ENCODE data around the gene RERE.
"Not testable (repeated sequence)": the region's sequence is repeated elsewhere in the genome, so short reads cannot be mapped to it uniquely, and the experiment has no call there.

The RERE gene

GRCh38 chr1:8506456-8506855 is 311.0 kb downstream of the RERE start:
- in situ Hi-C loops (cut with MboI; ENCODE audit: low sequenced_read_pairs) = no loop called here

- in situ Hi-C loops (cut with MboI; ENCODE audit: low sequenced_read_pairs) = no loop called here
These were observed 313.6 kb downstream of the RERE start for GRCh38 chr1:8503842-8504241.

- in situ Hi-C loops (cut with MboI; ENCODE audit: low sequenced_read_pairs) = not testable (repeated sequence)
These were observed 314.5 kb downstream of the RERE start for GRCh38 chr1:8502949-8503348.

GRCh38 chr1:8497210-8497819 is 320.1 kb downstream of the RERE start:
- in situ Hi-C loops (cut with MboI; ENCODE audit: low sequenced_read_pairs) = no loop called here

- in situ Hi-C loops (cut with MboI; ENCODE audit: low sequenced_read_pairs) = no loop called here
These were observed 321.0 kb downstream of the RERE start for GRCh38 chr1:8496473-8496872.

GRCh38 chr1:8495928-8496401 is 321.5 kb downstream of the RERE start:
- in situ Hi-C loops (cut with MboI; ENCODE audit: low sequenced_read_pairs) = no loop called here

GRCh38 chr1:8494681-8495080 is 322.8 kb downstream of the RERE start:
- in situ Hi-C loops (cut with MboI; ENCODE audit: low sequenced_read_pairs) = no loop called here

GRCh38 chr1:8493916-8494540 is 323.4 kb downstream of the RERE start:
- in situ Hi-C loops (cut with MboI; ENCODE audit: low sequenced_read_pairs) = no loop called here

- in situ Hi-C loops (cut with MboI; ENCODE audit: low sequenced_read_pairs) = no loop called here
These were observed 330.2 kb downstream of the RERE start for GRCh38 chr1:8487249-8487648.

- in situ Hi-C loops (cut with MboI; ENCODE audit: low sequenced_read_pairs) = no loop called here
These were observed 331.4 kb downstream of the RERE start for GRCh38 chr1:8486047-8486446.

GRCh38 chr1:8483586-8483985 is 333.9 kb downstream of the RERE start:
- in situ Hi-C loops (cut with MboI; ENCODE audit: low sequenced_read_pairs) = no loop called here

- in situ Hi-C loops (cut with MboI; ENCODE audit: low sequenced_read_pairs) = no loop called here
These were observed 334.5 kb downstream of the RERE start for GRCh38 chr1:8482979-8483381.

GRCh38 chr1:8481650-8482380 is 335.6 kb downstream of the RERE start:
- in situ Hi-C loops (cut with MboI; ENCODE audit: low sequenced_read_pairs) = no loop called here

GRCh38 chr1:8478566-8478965 is 338.9 kb downstream of the RERE start:
- in situ Hi-C loops (cut with MboI; ENCODE audit: low sequenced_read_pairs) = no loop called here

GRCh38 chr1:8477983-8478362 is 339.5 kb downstream of the RERE start:
- in situ Hi-C loops (cut with MboI; ENCODE audit: low sequenced_read_pairs) = no loop called here

GRCh38 chr1:8477166-8477982 is 340.1 kb downstream of the RERE start:
- in situ Hi-C loops (cut with MboI; ENCODE audit: low sequenced_read_pairs) = no loop called here

GRCh38 chr1:8476006-8476405 is 341.4 kb downstream of the RERE start:
- in situ Hi-C loops (cut with MboI; ENCODE audit: low sequenced_read_pairs) = no loop called here

- in situ Hi-C loops (cut with MboI; ENCODE audit: low sequenced_read_pairs) = no loop called here
These were observed 343.1 kb downstream of the RERE start for GRCh38 chr1:8474369-8474768.

- in situ Hi-C loops (cut with MboI; ENCODE audit: low sequenced_read_pairs) = no loop called here
These were observed 343.5 kb downstream of the RERE start for GRCh38 chr1:8473891-8474300.

GRCh38 chr1:8473121-8473875 is 344.1 kb downstream of the RERE start:
- in situ Hi-C loops (cut with MboI; ENCODE audit: low sequenced_read_pairs) = no loop called here

- in situ Hi-C loops (cut with MboI; ENCODE audit: low sequenced_read_pairs) = no loop called here
These were observed 344.8 kb downstream of the RERE start for GRCh38 chr1:8472668-8473067.
